PC-3 (cell line): ENCODE measurements around the gene MARCOL. TPM values are rescaled to one million over a fixed set of nuclear protein-coding genes. Genes with fewer than 3 reads are reported as not detected.

ENCODE experiments used
- ATAC-seq: fragments of 200-7000 bp; cut with Tn5 transposase; 2 replicates; pipeline ENCODE4 v1.9.1; 2020; ENCODE audit warnings: mild to moderate bottlenecking, moderate library complexity
- BruUV-seq: library from RNA; stranded (reverse); fragments of 400-500 nt; replicated peaks from 2 replicates; lab custom pipeline; 2021; lab: Mats Ljungman, UMichigan
- CTCF ChIA-PET: fragments of 300-600 bp; sonication (Branson Sonifier 250); formaldehyde crosslinking; loops from one replicate; lab custom pipeline; 2022; ENCODE audit warnings: antibody characterized with exemption; lab: Charles Lee
- POLR2A ChIA-PET: fragments of 300-600 bp; sonication (Branson Sonifier 250); formaldehyde crosslinking; loops from one replicate; lab custom pipeline; 2022; ENCODE audit warnings: antibody characterized with exemption; ENCODE audit not compliant: unreplicated experiment; lab: Charles Lee
- DNase-seq: peaks from one replicate; pipeline ENCODE4 v3.0.0-alpha.2; 2015
- H2AFZ ChIP-seq: fragments of 300-600 bp; sonication (generic); 2 replicates; pipeline ENCODE4 v1.6.0; 2016; ENCODE audit warnings: antibody characterized with exemption, low read length
- H3F3A ChIP-seq: fragments of 300-600 bp; sonication (generic); one replicate; pipeline ENCODE4 v1.6.0; 2017; ENCODE audit warnings: antibody characterized with exemption, low read length, control low read depth, mild to moderate bottlenecking; ENCODE audit not compliant: unreplicated experiment
- H3K27ac ChIP-seq: fragments of 300-600 bp; sonication (generic); 2 replicates; pipeline ENCODE4 v1.5.1; 2016; ENCODE audit warnings: mild to moderate bottlenecking, low read length
- H3K27me3 ChIP-seq: fragments of 300-600 bp; sonication (generic); 2 replicates; pipeline ENCODE4 v1.6.1; 2016; ENCODE audit warnings: low read length, mixed read lengths
- H3K36me3 ChIP-seq: fragments of 300-600 bp; sonication (generic); 2 replicates; pipeline ENCODE4 v1.6.1; 2016; ENCODE audit warnings: low read depth, mixed run types, low read length, mixed read lengths
- H3K4me1 ChIP-seq: fragments of 300-600 bp; sonication (generic); 2 replicates; pipeline ENCODE4 v1.5.1; 2016; ENCODE audit warnings: low read length; ENCODE audit not compliant: insufficient read depth
- H3K4me2 ChIP-seq: fragments of 300-600 bp; sonication (generic); 2 replicates; pipeline ENCODE4 v1.6.0; 2016; ENCODE audit warnings: low read length
- H3K4me3 ChIP-seq: fragments of 300-600 bp; sonication (generic); 2 replicates; pipeline ENCODE4 v1.5.1; 2016; ENCODE audit warnings: mild to moderate bottlenecking, low read length, mixed read lengths
- H3K79me2 ChIP-seq: fragments of 300-600 bp; sonication (generic); 2 replicates; pipeline ENCODE4 v1.6.1; 2017; ENCODE audit warnings: low read length, mixed read lengths
- H3K9ac ChIP-seq: fragments of 300-600 bp; sonication (generic); 2 replicates; pipeline ENCODE4 v1.6.0; 2016; ENCODE audit warnings: mild to moderate bottlenecking, low read length
- H3K9me2 ChIP-seq: fragments of 300-600 bp; sonication (generic); replicated peaks from 2 replicates; pipeline ENCODE4 v1.6.1; 2016; ENCODE audit warnings: mixed run types, low read length, mixed read lengths
- H3K9me3 ChIP-seq: fragments of 300-600 bp; sonication (generic); 2 replicates; pipeline ENCODE4 v1.6.1; 2016; ENCODE audit warnings: low read length, mixed read lengths
- H4K20me1 ChIP-seq: fragments of 300-600 bp; sonication (generic); 2 replicates; pipeline ENCODE4 v1.6.1; 2016; ENCODE audit warnings: low read length, mixed read lengths
- CTCF ChIP-seq: fragments of 300-600 bp; sonication (generic); conservative IDR thresholded peaks from 2 replicates; pipeline ENCODE4 v1.5.1; 2017; ENCODE audit warnings: antibody characterized with exemption, low read depth, mild to moderate bottlenecking, low read length
- EZH2 ChIP-seq: fragments of 300-600 bp; sonication (generic); IDR thresholded peaks from one replicate; pipeline ENCODE4 v1.6.1; 2017; ENCODE audit warnings: antibody characterized with exemption, mild to moderate bottlenecking, low read length; ENCODE audit not compliant: unreplicated experiment
- EZH2phosphoT487 ChIP-seq: fragments of 300-600 bp; sonication (generic); IDR thresholded peaks from 2 replicates; pipeline ENCODE4 v1.6.1; 2018; ENCODE audit warnings: mild to moderate bottlenecking, antibody characterized with exemption, low read length, borderline replicate concordance
- intact Hi-C: fragments of 100-400 bp; cut with micrococcal nuclease; formaldehyde crosslinking; loops from 2 replicates; pipeline ENCODE4 v1.9.0; 2023
- total RNA-seq: library from RNA; depleted of rRNA; stranded (reverse); fragments of >200 nt; gene quantifications from 2 replicates; pipeline ENCODE4 v1.2.3, GENCODE V29; 2014; rRNA removed

Gene MARCOL
- total RNA-seq, 1 experiment from 2014 or later: not detected

GRCh38 chr5:148290271-148291195 lies 52.2 kb downstream of the MARCOL start:
- intact Hi-C loops: loop anchor here (1.0 to 5.0 kb wide), 5 partner anchors 16 to 111 kb away; no protein-coding TSS in a partner anchor
- DNase-seq (peak; percentile 66), ATAC-seq (peak; percentile 90)
- no peak overlapping the region for H3K9ac ChIP-seq
- no peaks in the 10 kb centered on the region for H3K79me2 ChIP-seq
- H3K4me1 ChIP-seq: no peaks in the 10 kb centered on the region
- H3K27me3 ChIP-seq: no peaks in the 10 kb centered on the region
- H3K36me3 ChIP-seq: no peaks in the 10 kb centered on the region
- no peaks in the 10 kb centered on the region for H3K9me2 ChIP-seq
- H3K4me3 ChIP-seq: no peak overlapping the region
- no peaks in the 10 kb centered on the region for H4K20me1 ChIP-seq
- TF ChIP-seq CTCF (peak; percentile 92), EZH2 (no peak), EZH2phosphoT487 (no peak)
- H3F3A ChIP-seq: no peaks in the 10 kb centered on the region
- H3K9me3 ChIP-seq: no peaks in the 10 kb centered on the region
- no peak overlapping the region for H2AFZ ChIP-seq
- H3K4me2 ChIP-seq: no peak overlapping the region
- no TSS peak for BruUV-seq
- H3K27ac ChIP-seq: no peak overlapping the region
- ChIA-PET POLR2A (interaction anchor here (0.5 to 0.7 kb wide), 3 partner anchors 41 to 149 kb away, joined by 4 to 6 read pairs (median 4); no protein-coding TSS in a partner anchor), CTCF (interaction anchor here (0.7 to 1.4 kb wide), 6 partner anchors 15 to 145 kb away, joined by 3 to 9 read pairs (median 4); no protein-coding TSS in a partner anchor)

Other genes with a start within 250 kb of the MARCOL start
- not detected in 2 replicates for gene SPINK5, start 174.5 kb upstream of the MARCOL start, total RNA-seq
- not detected in 2 replicates for gene SPINK14, start 70.0 kb upstream of the MARCOL start, total RNA-seq
- not detected in 2 replicates for gene SPINK6, start 35.5 kb upstream of the MARCOL start, total RNA-seq
- gene SPINK13, start 30.3 kb downstream of the MARCOL start, total RNA-seq: 3.0 TPM in 1 of 2 replicates, not detected in the other
- gene SPINK7, start 73.9 kb downstream of the MARCOL start, total RNA-seq: 0.15 TPM in 1 of 2 replicates, not detected in the other
- gene SPINK9, start 97.0 kb downstream of the MARCOL start, total RNA-seq: not detected in 2 replicates
- 42.7 and 52.3 TPM in 2 replicates for gene FBXO38, start 145.4 kb downstream of the MARCOL start, total RNA-seq